GM06990 (cell line): ENCODE results near the gene CFAP299.

Experiments
- DNase-seq: peaks from one replicate; pipeline ENCODE4 v3.0.0-alpha.2; 2011; ENCODE audit not compliant: insufficient read length; ENCODE audit errors: extremely low read depth
- H3K27me3 ChIP-seq: replicated peaks from 2 replicates; pipeline ENCODE4 v1.6.0; 2011; ENCODE audit warnings: low read length; ENCODE audit not compliant: control insufficient read depth, insufficient read depth
- H3K36me3 ChIP-seq: 2 replicates; pipeline ENCODE4 v1.5.1; 2011; ENCODE audit warnings: low read length; ENCODE audit not compliant: control insufficient read depth, insufficient read depth
- H3K4me3 ChIP-seq: replicated peaks from 2 replicates; pipeline ENCODE4 v1.5.1; 2011; ENCODE audit warnings: low read depth, mild to moderate bottlenecking, control low read depth, low read length
- TF ChIP-seq, protein P1 (sequence below): IDR thresholded peaks from 2 replicates; pipeline ENCODE4 v1.5.1; 2011; ENCODE audit warnings: low read length, control low read depth, mild to moderate bottlenecking, inconsistent platforms; ENCODE audit not compliant: insufficient read depth, poor library complexity, severe bottlenecking

CFAP299 gene

DNA sequence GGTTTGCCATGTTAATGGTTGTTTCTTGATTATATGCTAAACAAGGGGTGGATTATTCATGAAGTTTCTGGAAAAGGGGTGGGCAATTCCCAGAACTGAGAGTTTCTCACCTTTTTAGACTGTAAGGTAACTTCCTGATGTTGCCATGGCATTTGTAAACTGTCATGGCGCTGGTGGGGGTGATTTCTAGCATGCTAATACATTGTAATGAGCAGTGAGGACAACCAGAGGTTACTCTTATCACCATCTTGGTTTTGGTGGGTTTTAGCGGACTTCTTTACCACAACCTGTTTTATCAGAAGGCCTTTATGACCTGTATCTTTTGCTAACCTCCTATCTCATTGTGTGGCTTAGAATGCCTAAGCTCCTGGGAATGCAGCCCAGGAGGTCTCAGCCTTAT is 81.5 kb downstream of the CFAP299 start:
- DNase-seq = no peak

DNA sequence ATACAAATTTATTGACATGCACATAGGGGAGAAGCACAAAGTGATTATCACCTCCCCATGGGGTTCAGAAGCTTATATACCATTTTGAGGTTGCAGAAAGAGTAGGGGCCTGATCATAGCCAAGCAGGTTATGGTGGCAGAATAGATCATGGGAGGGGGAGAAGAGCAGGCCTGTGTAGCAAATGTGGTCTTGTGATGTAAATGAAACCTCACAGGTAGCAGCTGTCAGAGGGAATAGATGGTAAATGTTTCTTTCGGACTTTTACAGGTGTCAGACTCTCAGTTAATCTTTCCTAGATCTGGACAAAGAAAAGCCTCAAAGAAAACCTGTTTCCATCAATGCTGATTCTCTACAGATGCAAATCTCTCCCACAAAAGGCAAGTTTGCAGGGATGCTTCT is 84.4 kb downstream of the CFAP299 start:
- H3K36me3 ChIP-seq = no peaks in the 10 kb centered on the region
- no peaks in the 10 kb centered on the region; the same call in 1 of the 2 replicates for H3K27me3 ChIP-seq
- TF ChIP-seq, protein P1, sequence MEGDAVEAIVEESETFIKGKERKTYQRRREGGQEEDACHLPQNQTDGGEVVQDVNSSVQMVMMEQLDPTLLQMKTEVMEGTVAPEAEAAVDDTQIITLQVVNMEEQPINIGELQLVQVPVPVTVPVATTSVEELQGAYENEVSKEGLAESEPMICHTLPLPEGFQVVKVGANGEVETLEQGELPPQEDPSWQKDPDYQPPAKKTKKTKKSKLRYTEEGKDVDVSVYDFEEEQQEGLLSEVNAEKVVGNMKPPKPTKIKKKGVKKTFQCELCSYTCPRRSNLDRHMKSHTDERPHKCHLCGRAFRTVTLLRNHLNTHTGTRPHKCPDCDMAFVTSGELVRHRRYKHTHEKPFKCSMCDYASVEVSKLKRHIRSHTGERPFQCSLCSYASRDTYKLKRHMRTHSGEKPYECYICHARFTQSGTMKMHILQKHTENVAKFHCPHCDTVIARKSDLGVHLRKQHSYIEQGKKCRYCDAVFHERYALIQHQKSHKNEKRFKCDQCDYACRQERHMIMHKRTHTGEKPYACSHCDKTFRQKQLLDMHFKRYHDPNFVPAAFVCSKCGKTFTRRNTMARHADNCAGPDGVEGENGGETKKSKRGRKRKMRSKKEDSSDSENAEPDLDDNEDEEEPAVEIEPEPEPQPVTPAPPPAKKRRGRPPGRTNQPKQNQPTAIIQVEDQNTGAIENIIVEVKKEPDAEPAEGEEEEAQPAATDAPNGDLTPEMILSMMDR = no peak
- no peak overlapping the region for H3K4me3 ChIP-seq
- DNase-seq = no peak

More for the DNA sequence above, 81.5 kb downstream of the CFAP299 start:
- H3K36me3 ChIP-seq = no peaks in the 10 kb centered on the region
- H3K27me3 ChIP-seq = no peaks in the 10 kb centered on the region; the same call in 1 of the 2 replicates
- no peak overlapping the region for H3K4me3 ChIP-seq
- TF ChIP-seq, protein P1 = no peak

DNA sequence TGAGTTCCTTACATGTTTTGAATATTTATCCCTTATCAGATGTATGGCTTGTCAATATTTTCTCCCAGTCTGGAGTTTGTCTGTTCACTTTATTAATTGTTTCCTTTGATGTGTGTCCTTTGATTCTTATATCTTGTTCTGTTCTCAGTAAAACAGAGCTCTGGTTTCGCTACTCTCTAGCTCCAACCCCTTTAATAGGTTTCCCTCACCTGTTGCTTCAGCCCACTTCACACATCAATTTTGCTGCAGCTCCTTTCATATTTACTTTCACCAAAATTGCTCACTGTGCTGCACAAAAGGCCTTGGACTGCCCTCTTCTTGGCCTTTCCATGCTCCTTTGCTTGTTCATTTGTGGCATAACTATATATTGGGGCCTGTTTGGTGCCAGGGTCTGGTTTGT is 85.1 kb downstream of the CFAP299 start:
- Histone ChIP-seq H3K27me3 (no peaks in the 10 kb centered on the region; the same call in 1 of the 2 replicates), H3K4me3 (no peak overlapping the region), H3K36me3 (no peaks in the 10 kb centered on the region)
- TF ChIP-seq, protein P1 = no peak
- DNase-seq = no peak

DNA sequence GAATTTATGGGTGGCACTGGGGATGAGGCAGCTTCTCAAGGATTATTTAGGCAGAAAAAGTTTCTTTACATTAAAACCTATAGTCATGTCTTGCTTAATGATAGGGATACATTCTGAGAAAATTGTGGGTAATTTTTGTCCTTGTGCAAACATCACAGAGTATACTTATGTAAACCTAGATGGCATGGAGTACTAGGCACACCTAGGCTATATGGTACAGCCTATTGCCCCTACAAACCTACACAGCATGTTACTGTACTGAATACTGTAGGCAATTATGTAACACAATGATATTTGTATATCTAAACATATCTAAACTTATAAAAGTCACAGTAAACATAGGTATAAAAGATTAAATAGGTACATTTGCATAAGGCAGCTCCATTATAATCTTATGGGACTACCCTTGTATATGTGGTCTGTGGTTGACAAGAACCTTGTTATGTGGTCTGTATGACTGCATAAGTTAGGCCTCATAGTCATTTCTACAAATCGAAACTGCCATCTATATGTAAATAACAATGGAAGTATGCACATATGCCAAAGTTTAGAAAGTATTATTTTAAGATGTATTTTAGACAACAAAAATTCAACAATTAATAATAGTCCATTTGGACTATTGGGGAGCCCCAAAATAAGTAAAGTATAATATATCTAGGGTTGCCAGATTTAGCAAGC is 87.3 kb downstream of the CFAP299 start:
- H3K27me3 ChIP-seq = no peaks in the 10 kb centered on the region; the same call in 1 of the 2 replicates
- TF ChIP-seq, protein P1 = no peak
- DNase-seq = no peak
- H3K4me3 ChIP-seq = no peak overlapping the region
- no peaks in the 10 kb centered on the region for H3K36me3 ChIP-seq

DNA sequence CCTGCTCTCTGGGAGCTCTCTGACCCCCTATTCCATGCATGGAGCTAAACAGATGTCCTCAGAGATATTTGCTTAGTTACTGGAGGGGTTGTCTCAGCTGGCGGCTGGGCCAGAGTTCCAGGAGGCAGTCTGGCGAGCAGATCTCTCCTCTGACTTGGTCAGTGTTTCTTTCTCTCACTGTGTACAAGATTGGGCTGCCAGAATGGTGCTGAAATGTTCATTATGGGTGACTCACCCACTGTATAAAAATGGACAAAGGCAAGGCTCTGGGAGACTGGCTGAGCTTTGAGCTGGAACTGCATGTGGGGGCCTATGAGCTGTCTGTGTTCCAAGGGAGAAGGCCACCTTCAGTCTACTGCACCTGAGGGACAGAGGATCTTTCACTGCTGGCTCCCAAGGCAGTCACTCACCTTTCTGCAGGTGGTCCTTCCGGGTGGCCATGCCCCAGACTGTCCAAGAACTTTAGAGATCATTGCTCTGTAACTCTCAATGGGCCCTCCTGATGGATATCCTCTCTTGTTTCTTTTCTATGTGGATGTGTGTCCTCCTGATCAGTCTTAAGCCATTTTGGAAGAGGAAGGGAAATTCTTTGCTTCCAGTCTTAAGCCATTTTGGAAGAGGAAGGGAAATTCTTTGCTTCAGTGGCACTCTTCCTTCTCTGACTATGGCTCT is 88.2 kb downstream of the CFAP299 start:
- DNase-seq = no peak
- H3K4me3 ChIP-seq = no peak overlapping the region
- no peaks in the 10 kb centered on the region; the same call in 1 of the 2 replicates for H3K27me3 ChIP-seq
- TF ChIP-seq, protein P1 = no peak
- H3K36me3 ChIP-seq = no peaks in the 10 kb centered on the region
